GM12891 (cell line): ENCODE data around the gene SCYL3.

Source experiments
- POLR2A ChIP-seq: IDR thresholded peaks from 2 replicates; pipeline ENCODE4 v1.6.1; 2011; ENCODE audit warnings: low read depth, low read length, control low read depth
- POLR2AphosphoS5 ChIP-seq: IDR thresholded peaks from 2 replicates; pipeline ENCODE4 v1.6.1; 2011; ENCODE audit warnings: low read depth, low read length, control low read depth
- SPI1 ChIP-seq: IDR thresholded peaks from 2 replicates; pipeline ENCODE4 v1.6.1; 2011; ENCODE audit warnings: low read depth, low read length, control low read depth
- TAF1 ChIP-seq: IDR thresholded peaks from 2 replicates; pipeline ENCODE4 v1.6.1; 2011; ENCODE audit warnings: low read depth, low read length, control low read depth

DNA sequence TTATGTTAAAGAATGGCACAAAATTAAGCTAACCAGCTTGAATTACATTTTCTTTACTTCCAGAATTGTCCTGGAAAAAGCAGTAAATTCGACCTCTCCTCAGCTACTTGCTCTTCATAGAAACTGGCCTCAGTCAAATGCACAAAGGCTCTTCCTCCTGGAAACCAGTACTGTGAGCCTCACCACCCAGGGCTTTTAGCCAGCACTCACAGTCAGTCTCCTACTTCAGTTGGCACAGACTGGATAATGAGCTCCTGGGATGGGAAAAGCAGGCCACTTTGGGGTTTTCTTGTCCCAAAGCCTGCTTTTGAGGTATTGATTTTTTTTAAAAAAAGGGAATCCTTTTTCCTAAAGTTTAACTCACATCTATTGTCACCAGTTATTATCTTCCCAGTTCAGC, 40.4 kb downstream of the SCYL3 start:
- TF ChIP-seq POLR2A (no peak), TAF1 (no peak), POLR2AphosphoS5 (no peak), SPI1 (no peak)
